ENCODE data around the gene C8G. TPM values are rescaled to one million over a fixed set of nuclear protein-coding genes. Genes with fewer than 3 reads are reported as not detected.
A peak's percentile ranks its signal among the peaks of the same experiment; 100 is the strongest.

The C8G gene
- total RNA-seq, 1 experiment from 2014 or later: 0.85 TPM

DNA sequence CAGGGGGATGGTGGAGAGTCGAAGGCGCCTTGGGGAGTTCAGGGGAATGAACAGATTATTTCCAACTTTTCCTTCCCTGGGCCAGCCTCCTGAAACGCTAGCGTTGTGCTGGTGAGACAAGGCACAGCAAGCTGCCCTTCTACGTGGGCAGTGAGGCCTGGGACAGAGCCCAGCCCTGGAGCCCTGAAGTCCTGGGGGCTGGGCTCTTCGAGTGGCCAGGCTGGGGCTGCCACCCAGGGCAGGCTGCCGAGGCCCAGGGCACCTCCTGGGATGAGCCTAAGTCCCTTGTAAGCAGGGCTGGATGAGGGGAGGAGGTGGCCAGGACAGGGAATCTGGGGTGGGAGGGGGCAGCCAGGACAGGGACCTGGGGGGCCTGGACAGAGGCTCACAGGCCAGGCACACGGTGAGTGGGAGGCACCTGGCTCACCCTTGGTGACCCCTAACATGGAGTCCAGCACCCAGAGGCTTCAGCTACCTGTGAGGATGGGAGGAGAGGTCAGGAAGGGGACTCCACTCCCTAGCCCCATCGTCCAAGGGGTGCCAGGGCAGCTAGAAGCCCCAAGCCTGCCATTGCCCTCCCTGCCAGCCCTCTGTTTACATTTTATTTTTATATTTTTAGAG lies 5.7 kb downstream of the C8G start:
- ATAC-seq: no peak
- no peak for DNase-seq (ENCODE audit: low spot score)
- H3K27me3 Mint-ChIP-seq (ENCODE audit: low read depth): no peaks in the 10 kb centered on the region
- H3K36me3 Mint-ChIP-seq: no peaks in the 10 kb centered on the region
- H3K9me3 Mint-ChIP-seq: no peaks in the 10 kb centered on the region
- ChIA-PET POLR2A (no interaction called here), CTCF (interaction anchor here (0.6 to 8.7 kb wide), 5 partner anchors 27 to 117 kb away, joined by 3 to 151 read pairs (median 8); partner anchors contain the start of gene NPDC1)
- TF ChIP-seq, protein P1, sequence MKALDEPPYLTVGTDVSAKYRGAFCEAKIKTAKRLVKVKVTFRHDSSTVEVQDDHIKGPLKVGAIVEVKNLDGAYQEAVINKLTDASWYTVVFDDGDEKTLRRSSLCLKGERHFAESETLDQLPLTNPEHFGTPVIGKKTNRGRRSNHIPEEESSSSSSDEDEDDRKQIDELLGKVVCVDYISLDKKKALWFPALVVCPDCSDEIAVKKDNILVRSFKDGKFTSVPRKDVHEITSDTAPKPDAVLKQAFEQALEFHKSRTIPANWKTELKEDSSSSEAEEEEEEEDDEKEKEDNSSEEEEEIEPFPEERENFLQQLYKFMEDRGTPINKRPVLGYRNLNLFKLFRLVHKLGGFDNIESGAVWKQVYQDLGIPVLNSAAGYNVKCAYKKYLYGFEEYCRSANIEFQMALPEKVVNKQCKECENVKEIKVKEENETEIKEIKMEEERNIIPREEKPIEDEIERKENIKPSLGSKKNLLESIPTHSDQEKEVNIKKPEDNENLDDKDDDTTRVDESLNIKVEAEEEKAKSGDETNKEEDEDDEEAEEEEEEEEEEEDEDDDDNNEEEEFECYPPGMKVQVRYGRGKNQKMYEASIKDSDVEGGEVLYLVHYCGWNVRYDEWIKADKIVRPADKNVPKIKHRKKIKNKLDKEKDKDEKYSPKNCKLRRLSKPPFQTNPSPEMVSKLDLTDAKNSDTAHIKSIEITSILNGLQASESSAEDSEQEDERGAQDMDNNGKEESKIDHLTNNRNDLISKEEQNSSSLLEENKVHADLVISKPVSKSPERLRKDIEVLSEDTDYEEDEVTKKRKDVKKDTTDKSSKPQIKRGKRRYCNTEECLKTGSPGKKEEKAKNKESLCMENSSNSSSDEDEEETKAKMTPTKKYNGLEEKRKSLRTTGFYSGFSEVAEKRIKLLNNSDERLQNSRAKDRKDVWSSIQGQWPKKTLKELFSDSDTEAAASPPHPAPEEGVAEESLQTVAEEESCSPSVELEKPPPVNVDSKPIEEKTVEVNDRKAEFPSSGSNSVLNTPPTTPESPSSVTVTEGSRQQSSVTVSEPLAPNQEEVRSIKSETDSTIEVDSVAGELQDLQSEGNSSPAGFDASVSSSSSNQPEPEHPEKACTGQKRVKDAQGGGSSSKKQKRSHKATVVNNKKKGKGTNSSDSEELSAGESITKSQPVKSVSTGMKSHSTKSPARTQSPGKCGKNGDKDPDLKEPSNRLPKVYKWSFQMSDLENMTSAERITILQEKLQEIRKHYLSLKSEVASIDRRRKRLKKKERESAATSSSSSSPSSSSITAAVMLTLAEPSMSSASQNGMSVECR (CRISPR knock-in tag; IDR thresholded peaks at IDR 0.05; ENCODE audit: borderline replicate concordance): no peak
- TF ChIP-seq, protein P2, sequence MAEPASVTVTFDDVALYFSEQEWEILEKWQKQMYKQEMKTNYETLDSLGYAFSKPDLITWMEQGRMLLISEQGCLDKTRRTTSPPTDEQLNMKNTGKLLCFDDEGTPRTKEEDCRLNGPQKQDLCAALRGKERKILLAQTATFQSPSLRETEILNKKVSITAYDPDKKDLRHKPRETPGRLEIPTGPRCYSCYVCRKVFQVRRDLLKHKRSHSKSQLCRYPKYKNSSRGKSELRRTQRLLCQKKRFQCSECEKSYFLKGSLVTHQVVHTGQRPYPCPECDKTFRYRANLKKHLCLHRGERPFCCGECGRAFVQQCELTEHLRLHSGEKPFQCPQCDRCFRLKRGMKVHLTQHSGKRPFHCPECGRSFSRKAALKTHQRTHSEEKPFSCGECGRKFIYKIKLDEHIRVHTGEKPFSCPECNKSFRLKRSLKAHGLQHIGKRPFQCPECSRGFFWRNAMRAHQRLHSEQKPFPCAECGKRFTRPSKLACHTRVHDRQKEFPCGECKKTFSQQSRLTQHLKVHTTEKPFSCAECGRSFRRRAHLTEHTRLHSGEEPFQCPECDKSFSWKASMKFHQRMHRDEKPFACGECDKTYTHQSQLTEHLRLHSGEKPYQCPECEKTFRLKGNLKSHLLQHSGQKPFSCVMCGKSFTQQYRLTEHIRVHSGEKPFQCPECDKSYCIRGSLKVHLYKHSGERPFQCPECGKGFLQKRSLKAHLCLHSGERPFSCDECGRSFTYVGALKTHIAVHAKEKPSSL (CRISPR knock-in tag; conservative IDR thresholded peaks at IDR 0.05): no peak
- TF ChIP-seq RELA (CRISPR knock-in tag; IDR thresholded peaks at IDR 0.05; ENCODE audit: borderline replicate concordance) (no peak), NFYB (CRISPR knock-in tag; conservative IDR thresholded peaks at IDR 0.05; ENCODE audit: low read depth) (no peak), JAZF1 (CRISPR knock-in tag; IDR thresholded peaks at IDR 0.05) (no peak), CREM (CRISPR knock-in tag; IDR thresholded peaks at IDR 0.05) (no peak), NFE2L1 (CRISPR knock-in tag; IDR thresholded peaks at IDR 0.05) (no peak), IRF2 (CRISPR knock-in tag; IDR thresholded peaks at IDR 0.05; ENCODE audit: borderline replicate concordance, low read depth) (no peak), SOX15 (CRISPR knock-in tag; IDR thresholded peaks at IDR 0.05) (no peak), ZNF232 (CRISPR knock-in tag; IDR thresholded peaks at IDR 0.05) (no peak)
- TF ChIP-seq, protein P3, sequence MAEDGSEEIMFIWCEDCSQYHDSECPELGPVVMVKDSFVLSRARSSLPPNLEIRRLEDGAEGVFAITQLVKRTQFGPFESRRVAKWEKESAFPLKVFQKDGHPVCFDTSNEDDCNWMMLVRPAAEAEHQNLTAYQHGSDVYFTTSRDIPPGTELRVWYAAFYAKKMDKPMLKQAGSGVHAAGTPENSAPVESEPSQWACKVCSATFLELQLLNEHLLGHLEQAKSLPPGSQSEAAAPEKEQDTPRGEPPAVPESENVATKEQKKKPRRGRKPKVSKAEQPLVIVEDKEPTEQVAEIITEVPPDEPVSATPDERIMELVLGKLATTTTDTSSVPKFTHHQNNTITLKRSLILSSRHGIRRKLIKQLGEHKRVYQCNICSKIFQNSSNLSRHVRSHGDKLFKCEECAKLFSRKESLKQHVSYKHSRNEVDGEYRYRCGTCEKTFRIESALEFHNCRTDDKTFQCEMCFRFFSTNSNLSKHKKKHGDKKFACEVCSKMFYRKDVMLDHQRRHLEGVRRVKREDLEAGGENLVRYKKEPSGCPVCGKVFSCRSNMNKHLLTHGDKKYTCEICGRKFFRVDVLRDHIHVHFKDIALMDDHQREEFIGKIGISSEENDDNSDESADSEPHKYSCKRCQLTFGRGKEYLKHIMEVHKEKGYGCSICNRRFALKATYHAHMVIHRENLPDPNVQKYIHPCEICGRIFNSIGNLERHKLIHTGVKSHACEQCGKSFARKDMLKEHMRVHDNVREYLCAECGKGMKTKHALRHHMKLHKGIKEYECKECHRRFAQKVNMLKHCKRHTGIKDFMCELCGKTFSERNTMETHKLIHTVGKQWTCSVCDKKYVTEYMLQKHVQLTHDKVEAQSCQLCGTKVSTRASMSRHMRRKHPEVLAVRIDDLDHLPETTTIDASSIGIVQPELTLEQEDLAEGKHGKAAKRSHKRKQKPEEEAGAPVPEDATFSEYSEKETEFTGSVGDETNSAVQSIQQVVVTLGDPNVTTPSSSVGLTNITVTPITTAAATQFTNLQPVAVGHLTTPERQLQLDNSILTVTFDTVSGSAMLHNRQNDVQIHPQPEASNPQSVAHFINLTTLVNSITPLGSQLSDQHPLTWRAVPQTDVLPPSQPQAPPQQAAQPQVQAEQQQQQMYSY (CRISPR knock-in tag; IDR thresholded peaks at IDR 0.05): no peak
- TF ChIP-seq, protein P4, sequence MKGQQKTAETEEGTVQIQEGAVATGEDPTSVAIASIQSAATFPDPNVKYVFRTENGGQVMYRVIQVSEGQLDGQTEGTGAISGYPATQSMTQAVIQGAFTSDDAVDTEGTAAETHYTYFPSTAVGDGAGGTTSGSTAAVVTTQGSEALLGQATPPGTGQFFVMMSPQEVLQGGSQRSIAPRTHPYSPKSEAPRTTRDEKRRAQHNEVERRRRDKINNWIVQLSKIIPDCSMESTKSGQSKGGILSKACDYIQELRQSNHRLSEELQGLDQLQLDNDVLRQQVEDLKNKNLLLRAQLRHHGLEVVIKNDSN (CRISPR knock-in tag; IDR thresholded peaks at IDR 0.05): no peak
- TF ChIP-seq, protein P5, sequence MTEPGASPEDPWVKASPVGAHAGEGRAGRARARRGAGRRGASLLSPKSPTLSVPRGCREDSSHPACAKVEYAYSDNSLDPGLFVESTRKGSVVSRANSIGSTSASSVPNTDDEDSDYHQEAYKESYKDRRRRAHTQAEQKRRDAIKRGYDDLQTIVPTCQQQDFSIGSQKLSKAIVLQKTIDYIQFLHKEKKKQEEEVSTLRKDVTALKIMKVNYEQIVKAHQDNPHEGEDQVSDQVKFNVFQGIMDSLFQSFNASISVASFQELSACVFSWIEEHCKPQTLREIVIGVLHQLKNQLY (CRISPR knock-in tag; IDR thresholded peaks at IDR 0.05): no peak
- TF ChIP-seq, protein P6, sequence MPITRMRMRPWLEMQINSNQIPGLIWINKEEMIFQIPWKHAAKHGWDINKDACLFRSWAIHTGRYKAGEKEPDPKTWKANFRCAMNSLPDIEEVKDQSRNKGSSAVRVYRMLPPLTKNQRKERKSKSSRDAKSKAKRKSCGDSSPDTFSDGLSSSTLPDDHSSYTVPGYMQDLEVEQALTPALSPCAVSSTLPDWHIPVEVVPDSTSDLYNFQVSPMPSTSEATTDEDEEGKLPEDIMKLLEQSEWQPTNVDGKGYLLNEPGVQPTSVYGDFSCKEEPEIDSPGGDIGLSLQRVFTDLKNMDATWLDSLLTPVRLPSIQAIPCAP (CRISPR knock-in tag; IDR thresholded peaks at IDR 0.05): no peak
- TF ChIP-seq, protein P7, sequence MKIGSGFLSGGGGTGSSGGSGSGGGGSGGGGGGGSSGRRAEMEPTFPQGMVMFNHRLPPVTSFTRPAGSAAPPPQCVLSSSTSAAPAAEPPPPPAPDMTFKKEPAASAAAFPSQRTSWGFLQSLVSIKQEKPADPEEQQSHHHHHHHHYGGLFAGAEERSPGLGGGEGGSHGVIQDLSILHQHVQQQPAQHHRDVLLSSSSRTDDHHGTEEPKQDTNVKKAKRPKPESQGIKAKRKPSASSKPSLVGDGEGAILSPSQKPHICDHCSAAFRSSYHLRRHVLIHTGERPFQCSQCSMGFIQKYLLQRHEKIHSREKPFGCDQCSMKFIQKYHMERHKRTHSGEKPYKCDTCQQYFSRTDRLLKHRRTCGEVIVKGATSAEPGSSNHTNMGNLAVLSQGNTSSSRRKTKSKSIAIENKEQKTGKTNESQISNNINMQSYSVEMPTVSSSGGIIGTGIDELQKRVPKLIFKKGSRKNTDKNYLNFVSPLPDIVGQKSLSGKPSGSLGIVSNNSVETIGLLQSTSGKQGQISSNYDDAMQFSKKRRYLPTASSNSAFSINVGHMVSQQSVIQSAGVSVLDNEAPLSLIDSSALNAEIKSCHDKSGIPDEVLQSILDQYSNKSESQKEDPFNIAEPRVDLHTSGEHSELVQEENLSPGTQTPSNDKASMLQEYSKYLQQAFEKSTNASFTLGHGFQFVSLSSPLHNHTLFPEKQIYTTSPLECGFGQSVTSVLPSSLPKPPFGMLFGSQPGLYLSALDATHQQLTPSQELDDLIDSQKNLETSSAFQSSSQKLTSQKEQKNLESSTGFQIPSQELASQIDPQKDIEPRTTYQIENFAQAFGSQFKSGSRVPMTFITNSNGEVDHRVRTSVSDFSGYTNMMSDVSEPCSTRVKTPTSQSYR (CRISPR knock-in tag; IDR thresholded peaks at IDR 0.05): no peak
- H3K4me1 Mint-ChIP-seq: peaks cover 7% of the 10 kb centered on the region
- H3K27ac Mint-ChIP-seq: no peak overlapping the region
- H3K4me3 Mint-ChIP-seq: peak overlapping the region; percentile 72

Data from WTC11 (cell line).